H1 (cell line): ENCODE measurements around the gene PHF14. TPM values are rescaled to one million over a fixed set of nuclear protein-coding genes. Genes with fewer than 3 reads are reported as not detected.

ENCODE experiments used
- CTCF ChIA-PET: fragments of 300-600 bp; sonication (Branson Sonifier 250); formaldehyde crosslinking; loops from one replicate; lab custom pipeline; 2021; ENCODE audit not compliant: partially characterized antibody; lab: Charles Lee
- POLR2A ChIA-PET: fragments of 300-600 bp; sonication (Branson Sonifier 250); formaldehyde crosslinking; loops from one replicate; lab custom pipeline; 2021; ENCODE audit warnings: inconsistent platforms; ENCODE audit not compliant: partially characterized antibody; lab: Charles Lee
- DNase-seq, 2 experiments: peaks; one replicate each; pipeline versions ENCODE4 v3.0.0 to v3.0.0-alpha.2; 2010 to 2022; ENCODE audit warnings: low spot score in 2 of 2, low read depth in 1 of 2, mixed read lengths in 1 of 2
- FAIRE-seq: peaks from 2 replicates; lab custom pipeline; 2011; peaks lifted over from hg19 to GRCh38; lab: Jason Lieb, UNC
- H2AFZ ChIP-seq: 2 replicates; pipeline ENCODE4 v1.8.1; 2012; ENCODE audit warnings: low read length, inconsistent platforms
- H2AK5ac ChIP-seq: 2 replicates; pipeline ENCODE4 v1.6.1; 2013; ENCODE audit warnings: low read depth, low read length
- H2BK120ac ChIP-seq: replicated peaks from 2 replicates; pipeline ENCODE3; 2013; ENCODE audit warnings: low read depth, low read length, inconsistent platforms
- H2BK12ac ChIP-seq: 2 replicates; pipeline ENCODE4 v1.6.1; 2013; ENCODE audit warnings: low read depth, low read length
- H2BK15ac ChIP-seq: 2 replicates; pipeline ENCODE4 v1.6.1; 2013; ENCODE audit warnings: low read length
- H2BK20ac ChIP-seq: 2 replicates; pipeline ENCODE4 v1.6.1; 2013; ENCODE audit warnings: low read length
- H2BK5ac ChIP-seq: 2 replicates; pipeline ENCODE4 v1.6.1; 2013; ENCODE audit warnings: low read depth, low read length
- H3K14ac ChIP-seq: 2 replicates; pipeline ENCODE4 v1.6.1; 2013; ENCODE audit warnings: inconsistent platforms; ENCODE audit not compliant: insufficient read length
- H3K18ac ChIP-seq: 2 replicates; pipeline ENCODE4 v1.6.1; 2013; ENCODE audit warnings: low read length; ENCODE audit errors: extremely low read depth
- H3K23ac ChIP-seq: 2 replicates; pipeline ENCODE4 v1.6.1; 2013; ENCODE audit warnings: inconsistent platforms; ENCODE audit not compliant: insufficient read length
- H3K23me2 ChIP-seq: 2 replicates; pipeline ENCODE4 v1.6.1; 2013; ENCODE audit warnings: low read depth, low read length
- H3K27ac ChIP-seq: 2 replicates; pipeline ENCODE4 v1.6.1; 2011; ENCODE audit warnings: low read depth, low read length, inconsistent platforms
- H3K27me3 ChIP-seq, 4 experiments: replicated peaks in 1 of 4; 1 replicate in 1 of 4; 2 replicates in 3 of 4; pipeline versions ENCODE4 v1.6.1 to v1.8.1; 2011 to 2013; ENCODE audit warnings: low read length in 3 of 4, mild to moderate bottlenecking in 3 of 4, inconsistent platforms in 2 of 4, mixed read lengths in 2 of 4, moderate library complexity in 1 of 4; ENCODE audit not compliant: control insufficient read depth in 3 of 4, insufficient read depth in 3 of 4; ENCODE audit errors: extremely low read depth in 1 of 4
- H3K36me3 ChIP-seq, 4 experiments: 2 replicates each; pipeline versions ENCODE4 v1.6.1 to v1.8.1; 2011 to 2013; ENCODE audit warnings: mild to moderate bottlenecking in 4 of 4, low read length in 3 of 4, moderate library complexity in 2 of 4, control low read depth in 1 of 4, inconsistent platforms in 1 of 4; ENCODE audit not compliant: insufficient read depth in 4 of 4, control insufficient read depth in 2 of 4
- H3K4ac ChIP-seq: replicated peaks from 2 replicates; pipeline ENCODE3; 2013; ENCODE audit warnings: low read length, low read depth, mixed read lengths, inconsistent platforms; ENCODE audit not compliant: insufficient read length
- H3K4me1 ChIP-seq, 4 experiments: replicated peaks in 1 of 4; 1 replicate in 1 of 4; 2 replicates in 3 of 4; pipeline versions ENCODE4 v1.6.1 to v1.8.1; 2011 to 2013; ENCODE audit warnings: low read length in 3 of 4, inconsistent platforms in 2 of 4, mixed read lengths in 1 of 4; ENCODE audit not compliant: insufficient read depth in 4 of 4, control insufficient read depth in 3 of 4
- H3K4me2 ChIP-seq, 2 experiments: 2 replicates each; pipeline versions ENCODE4 v1.6.1 to v1.8.1; 2011 to 2013; ENCODE audit warnings: low read depth in 2 of 2, low read length in 2 of 2, control low read depth in 1 of 2, inconsistent platforms in 1 of 2, mild to moderate bottlenecking in 1 of 2; ENCODE audit not compliant: insufficient read depth in 1 of 2
- H3K4me3 ChIP-seq, 4 experiments: fragments of 200-600, 300-600 bp in 1 of 4; sonication (generic), shearing (Covaris generic), sonication (Bioruptor Twin) in 1 of 4; 2 replicates each; pipeline versions ENCODE4 v1.5.1 to v1.8.1; 2011 to 2016; ENCODE audit warnings: low read length in 4 of 4, low read depth in 3 of 4, control low read depth in 2 of 4, inconsistent platforms in 2 of 4, mild to moderate bottlenecking in 2 of 4, mixed read lengths in 1 of 4, moderate library complexity in 1 of 4; ENCODE audit not compliant: insufficient read depth in 2 of 4; ENCODE audit errors: extremely low read depth in 1 of 4
- H3K56ac ChIP-seq: replicated peaks from 2 replicates; pipeline ENCODE3; 2013; ENCODE audit warnings: low read depth, mild to moderate bottlenecking, mixed read lengths, low read length, inconsistent platforms; ENCODE audit not compliant: insufficient read length
- H3K79me1 ChIP-seq: 2 replicates; pipeline ENCODE4 v1.6.1; 2013; ENCODE audit warnings: low read depth, low read length, control low read depth
- H3K79me2 ChIP-seq, 2 experiments: 2 replicates each; pipeline versions ENCODE4 v1.6.1 to v1.8.1; 2012 to 2013; ENCODE audit warnings: low read length in 2 of 2, mild to moderate bottlenecking in 2 of 2, inconsistent platforms in 1 of 2; ENCODE audit not compliant: insufficient read depth in 2 of 2, control insufficient read depth in 1 of 2
- H3K9ac ChIP-seq, 4 experiments: replicated peaks in 1 of 4; 1 replicate in 1 of 4; 2 replicates in 3 of 4; pipeline versions ENCODE4 v1.6.1 to v1.8.1; 2011 to 2013; ENCODE audit warnings: low read depth in 3 of 4, low read length in 3 of 4, control low read depth in 2 of 4, mild to moderate bottlenecking in 2 of 4, moderate library complexity in 2 of 4, inconsistent platforms in 1 of 4; ENCODE audit errors: extremely low read depth in 1 of 4
- H3K9me3 ChIP-seq, 2 experiments: 2 replicates each; pipeline versions ENCODE4 v1.6.1 to v1.8.1; 2012 to 2013; ENCODE audit warnings: mild to moderate bottlenecking in 2 of 2, moderate library complexity in 2 of 2, control low read depth in 1 of 2, inconsistent platforms in 1 of 2, low read depth in 1 of 2, low read length in 1 of 2, mixed read lengths in 1 of 2; ENCODE audit not compliant: insufficient read depth in 2 of 2
- H4K20me1 ChIP-seq, 2 experiments: replicated peaks in 1 of 2; 2 replicates each; pipeline versions ENCODE3 to v1.8.1; 2011 to 2013; ENCODE audit warnings: inconsistent platforms in 2 of 2, low read length in 2 of 2, mild to moderate bottlenecking in 1 of 2; ENCODE audit not compliant: insufficient read depth in 2 of 2, control insufficient read depth in 1 of 2
- H4K5ac ChIP-seq: 2 replicates; pipeline ENCODE4 v1.6.1; 2013; ENCODE audit warnings: low read length, low read depth, mixed read lengths, inconsistent platforms; ENCODE audit not compliant: insufficient read length
- H4K8ac ChIP-seq: 2 replicates; pipeline ENCODE4 v1.8.0; 2013; ENCODE audit warnings: mild to moderate bottlenecking, moderate library complexity, low read length, inconsistent platforms; ENCODE audit not compliant: insufficient read depth; ENCODE audit errors: extremely low read depth
- H4K91ac ChIP-seq: replicated peaks from 2 replicates; pipeline ENCODE3; 2013; ENCODE audit warnings: low read length, mixed read lengths, inconsistent platforms; ENCODE audit not compliant: insufficient read length
- BCL11A ChIP-seq, 2 experiments: IDR thresholded peaks; one replicate each; pipeline ENCODE4 v1.6.1; 2011; ENCODE audit warnings: low read depth in 2 of 2, low read length in 2 of 2, mild to moderate bottlenecking in 2 of 2
- CEBPB ChIP-seq: IDR thresholded peaks from 2 replicates; pipeline ENCODE4 v1.6.1; 2012; ENCODE audit warnings: low read depth, low read length
- FOSL1 ChIP-seq: IDR thresholded peaks from 2 replicates; pipeline ENCODE4 v1.6.1; 2011; ENCODE audit warnings: mild to moderate bottlenecking, low read depth, low read length, moderate library complexity; ENCODE audit not compliant: insufficient read depth
- HDAC6 ChIP-seq: IDR thresholded peaks from one replicate; pipeline ENCODE4 v1.7.1; 2012; ENCODE audit warnings: low read depth, mild to moderate bottlenecking, inconsistent platforms, low read length, moderate library complexity
- KDM1A ChIP-seq: fragments of 200-600, 300-600 bp; sonication (generic); IDR thresholded peaks from 2 replicates; pipeline ENCODE4 v1.7.1; 2016; ENCODE audit warnings: mild to moderate bottlenecking, low read length, borderline replicate concordance
- POLR2A ChIP-seq, 2 experiments: IDR thresholded peaks; 1 replicate in 1 of 2; 2 replicates in 1 of 2; pipeline ENCODE4 v1.6.1; 2011; ENCODE audit warnings: low read depth in 2 of 2, low read length in 2 of 2, mild to moderate bottlenecking in 2 of 2; ENCODE audit errors: control extremely low read depth in 1 of 2
- POLR2AphosphoS5 ChIP-seq: IDR thresholded peaks from 2 replicates; pipeline ENCODE4 v1.6.1; 2011; ENCODE audit warnings: low read depth, low read length
- RXRA ChIP-seq: IDR thresholded peaks from 2 replicates; pipeline ENCODE4 v1.6.1; 2011; ENCODE audit warnings: low read depth, mild to moderate bottlenecking, low read length, moderate library complexity; ENCODE audit not compliant: insufficient read depth
- SIX5 ChIP-seq: IDR thresholded peaks from 2 replicates; pipeline ENCODE4 v1.6.1; 2011; ENCODE audit warnings: mild to moderate bottlenecking, low read depth, low read length
- WGBS, 2 experiments: shearing (Covaris generic) in 1 of 2; methylation state at CpG; one replicate each; pipeline versions ENCODE4 v1.1.6 to v1.1.7; 2013 to 2015; ENCODE audit warnings: low lambda C conversion rate in 2 of 2, mixed read lengths in 2 of 2, inconsistent platforms in 1 of 2, low coverage in 1 of 2, missing lambda C conversion rate in 1 of 2; ENCODE audit not compliant: insufficient replicate concordance in 2 of 2, insufficient coverage in 1 of 2, insufficient read length in 1 of 2; ENCODE audit errors: extremely low coverage in 1 of 2, missing lambda C conversion rate in 1 of 2; 5-methylcytosine and 5-hydroxymethylcytosine counted together
- polyA plus RNA-seq, 7 experiments: library from polyadenylated mRNA; depleted of rRNA in 3 of 7; stranded (reverse) in 5 of 7; unstranded in 2 of 7; fragments of >200 nt in 5 of 7; fragments of 200-250 nt in 2 of 7; gene quantifications; 1 replicate in 5 of 7; 2 replicates in 1 of 7; 4 replicates in 1 of 7; pipeline versions ENCODE4 v1.2.1 to v1.2.3, GENCODE V29; 2011 to 2013; ENCODE audit warnings: missing spikeins in 2 of 7, mixed read lengths in 2 of 7
- total RNA-seq: library from RNA; stranded (reverse); fragmentation: NEBNext Ultra II Directional; extraction: Animal tissue kit (Norgen Biotek cat#: 25700); gene quantifications from 2 replicates; pipeline ENCODE4 v1.2.1, GENCODE V29; 2021
- TF ChIP-seq, protein P1 (sequence below), 3 experiments: IDR thresholded peaks; 1 replicate in 2 of 3; 2 replicates in 1 of 3; pipeline versions ENCODE4 v1.5.1 to v1.6.1; 2011; ENCODE audit warnings: low read length in 3 of 3, mild to moderate bottlenecking in 3 of 3, inconsistent platforms in 2 of 3, low read depth in 1 of 3, moderate library complexity in 1 of 3; ENCODE audit not compliant: insufficient read depth in 1 of 3; ENCODE audit errors: control extremely low read depth in 1 of 3

The PHF14 gene
- total and polyA plus RNA-seq, 2 of the 8 experiments (the other 6 are each of a cell fraction or from before 2014, with no cell fraction given) = 17.9 to 70.6 TPM

DNA sequence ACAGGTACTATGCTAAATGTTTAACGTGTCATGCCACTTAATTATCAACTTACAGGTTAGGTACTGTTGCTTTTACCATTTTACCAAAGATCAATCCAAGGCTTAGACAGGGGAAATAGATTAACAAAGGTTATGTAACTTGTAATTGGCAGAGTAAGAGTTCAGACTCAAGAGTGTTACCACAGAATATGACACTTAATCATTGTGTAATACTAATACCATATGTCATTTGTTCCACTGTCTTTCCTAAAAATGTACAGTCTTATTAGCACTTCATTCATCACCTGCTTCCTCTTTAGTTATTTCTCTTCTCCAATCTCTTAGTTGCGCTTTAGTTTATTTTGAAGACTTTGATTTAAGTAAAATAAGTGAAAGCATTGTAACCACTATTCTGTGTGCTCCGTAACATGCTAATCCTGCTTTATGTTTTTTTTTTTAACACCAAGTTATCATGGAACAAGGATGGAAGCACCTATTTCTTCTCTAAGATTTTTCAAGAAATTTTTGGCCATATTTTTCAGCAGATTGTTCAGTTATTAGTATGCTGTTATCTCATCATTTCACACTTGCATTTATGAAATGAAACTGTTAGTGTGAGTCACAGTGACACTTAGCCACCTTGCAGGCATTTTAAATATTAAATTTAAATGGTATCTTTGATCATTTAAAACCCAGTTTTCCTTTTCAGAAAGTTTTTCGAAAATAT, 197.3 kb downstream of the PHF14 start:
- WGBS, 2 experiments = 84% methylated on average over 4 of the region's 4 CpGs; no CpG with 5 or more reads in 1 of the 2 experiments
- Histone ChIP-seq H4K8ac (no peak overlapping the region), H3K4ac (no peak overlapping the region), H3K4me3 (no peak overlapping the region), H3K9me3 (no peaks in the 10 kb centered on the region), H3K18ac (no peak overlapping the region), H3K4me1 (no peaks in the 10 kb centered on the region), H3K4me2 (no peak overlapping the region), H2BK20ac (no peak overlapping the region), H3K9ac (no peak overlapping the region), H4K20me1 (no peaks in the 10 kb centered on the region), H3K27me3 (no peaks in the 10 kb centered on the region), H3K36me3 (no peaks in the 10 kb centered on the region), H4K5ac (no peak overlapping the region), H2BK12ac (no peak overlapping the region), H3K27ac (no peak overlapping the region), H3K23ac (no peak overlapping the region), H2AFZ (no peak overlapping the region), H4K91ac (no peak overlapping the region), H3K79me1 (no peaks in the 10 kb centered on the region), H3K56ac (no peak overlapping the region), H2BK120ac (no peak overlapping the region), H2BK5ac (no peak overlapping the region), H3K79me2 (no peaks in the 10 kb centered on the region), H3K14ac (no peak overlapping the region), H3K23me2 (no peaks in the 10 kb centered on the region), H2AK5ac (no peak overlapping the region), H2BK15ac (no peak overlapping the region)
- TF ChIP-seq POLR2A (IDR thresholded peaks at IDR 0.05; ENCODE audit: control extremely low read depth in 1 of 2, low read depth in 2 of 2, low read length in 2 of 2) (no peak), KDM1A (no peak), CEBPB (no peak), FOSL1 (no peak), RXRA (no peak), HDAC6 (no peak), SIX5 (no peak), POLR2AphosphoS5 (no peak), BCL11A (IDR thresholded peaks at IDR 0.05; ENCODE audit: low read depth in 2 of 2, low read length in 2 of 2) (no peak)
- TF ChIP-seq, protein P1, sequence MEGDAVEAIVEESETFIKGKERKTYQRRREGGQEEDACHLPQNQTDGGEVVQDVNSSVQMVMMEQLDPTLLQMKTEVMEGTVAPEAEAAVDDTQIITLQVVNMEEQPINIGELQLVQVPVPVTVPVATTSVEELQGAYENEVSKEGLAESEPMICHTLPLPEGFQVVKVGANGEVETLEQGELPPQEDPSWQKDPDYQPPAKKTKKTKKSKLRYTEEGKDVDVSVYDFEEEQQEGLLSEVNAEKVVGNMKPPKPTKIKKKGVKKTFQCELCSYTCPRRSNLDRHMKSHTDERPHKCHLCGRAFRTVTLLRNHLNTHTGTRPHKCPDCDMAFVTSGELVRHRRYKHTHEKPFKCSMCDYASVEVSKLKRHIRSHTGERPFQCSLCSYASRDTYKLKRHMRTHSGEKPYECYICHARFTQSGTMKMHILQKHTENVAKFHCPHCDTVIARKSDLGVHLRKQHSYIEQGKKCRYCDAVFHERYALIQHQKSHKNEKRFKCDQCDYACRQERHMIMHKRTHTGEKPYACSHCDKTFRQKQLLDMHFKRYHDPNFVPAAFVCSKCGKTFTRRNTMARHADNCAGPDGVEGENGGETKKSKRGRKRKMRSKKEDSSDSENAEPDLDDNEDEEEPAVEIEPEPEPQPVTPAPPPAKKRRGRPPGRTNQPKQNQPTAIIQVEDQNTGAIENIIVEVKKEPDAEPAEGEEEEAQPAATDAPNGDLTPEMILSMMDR (IDR thresholded peaks at IDR 0.05; ENCODE audit: control extremely low read depth in 1 of 3, insufficient read depth in 1 of 3, low read depth in 1 of 3, low read length in 3 of 3) = no peak
- ChIA-PET POLR2A (no interaction called here), CTCF (no interaction called here)
- DNase-seq (no peak), FAIRE-seq (no peak)
